H1 (cell line): ENCODE measurements around the gene GPC6. TPM values are rescaled to one million over a fixed set of nuclear protein-coding genes. Genes with fewer than 3 reads are reported as not detected.

Experiments used
- CHD7 ChIP-seq: fragments of 300-600 bp; sonication (generic); IDR thresholded peaks from 2 replicates; pipeline ENCODE4 v1.7.1; 2012; ENCODE audit warnings: low read length, moderate library complexity, mild to moderate bottlenecking, inconsistent platforms; ENCODE audit not compliant: insufficient replicate concordance
- SIRT6 ChIP-seq: IDR thresholded peaks from one replicate; pipeline ENCODE4 v1.7.1; 2012; ENCODE audit warnings: low read length, inconsistent platforms
- polyA plus RNA-seq, 7 experiments: library from polyadenylated mRNA; depleted of rRNA in 3 of 7; stranded (reverse) in 5 of 7; unstranded in 2 of 7; fragments of >200 nt in 5 of 7; fragments of 200-250 nt in 2 of 7; gene quantifications; 1 replicate in 5 of 7; 2 replicates in 1 of 7; 4 replicates in 1 of 7; pipeline versions ENCODE4 v1.2.1 to v1.2.3, GENCODE V29; 2011 to 2013; ENCODE audit warnings: missing spikeins in 2 of 7, mixed read lengths in 2 of 7
- total RNA-seq: library from RNA; stranded (reverse); fragmentation: NEBNext Ultra II Directional; extraction: Animal tissue kit (Norgen Biotek cat#: 25700); gene quantifications from 2 replicates; pipeline ENCODE4 v1.2.1, GENCODE V29; 2021

The GPC6 gene
- total and polyA plus RNA-seq, 2 of the 8 experiments (the other 6 are each of a cell fraction or from before 2014, with no cell fraction given): 5.4 to 12.0 TPM

GRCh38 chr13:94058821-94059360, 832.3 kb downstream of the GPC6 start (continued):
- TF ChIP-seq CHD7: no peak
- TF ChIP-seq SIRT6: no peak
